Choroid plexus epithelial cell (primary cell): ENCODE results near the gene P2RY13.

Experiments used
- DNase-seq: peaks from one replicate; pipeline ENCODE4 v3.0.0-alpha.2; 2010; ENCODE audit warnings: low read depth
- H3K4me3 ChIP-seq: 2 replicates; pipeline ENCODE4 v1.5.1; 2011; ENCODE audit warnings: low read depth, mild to moderate bottlenecking, control low read depth, low read length, moderate library complexity
- TF ChIP-seq, protein P1 (sequence below): conservative IDR thresholded peaks from 2 replicates; pipeline ENCODE4 v1.5.1; 2011; ENCODE audit warnings: low read depth, mild to moderate bottlenecking, control low read depth, inconsistent platforms, low read length, moderate library complexity

The P2RY13 gene

DNA sequence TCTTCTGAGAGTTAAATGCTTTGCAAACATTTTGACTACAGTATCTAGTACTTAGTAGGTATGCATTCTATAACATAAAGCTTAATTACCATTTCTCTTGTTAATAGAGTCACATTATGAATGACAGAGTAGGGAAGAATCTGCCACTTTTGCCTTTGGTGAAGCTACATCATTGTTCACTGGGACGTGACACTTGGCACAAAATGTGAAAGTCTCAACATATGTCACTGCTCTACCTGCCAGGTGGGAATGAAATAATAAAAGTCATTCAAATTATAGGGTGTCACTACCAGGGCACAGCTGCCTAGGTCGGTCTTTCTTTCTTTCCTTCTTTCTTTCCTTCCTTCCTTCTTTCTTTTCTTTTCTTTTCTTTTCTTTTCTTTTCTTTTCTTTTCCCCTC is 30.3 kb downstream of the P2RY13 start:
- TF ChIP-seq, protein P1, sequence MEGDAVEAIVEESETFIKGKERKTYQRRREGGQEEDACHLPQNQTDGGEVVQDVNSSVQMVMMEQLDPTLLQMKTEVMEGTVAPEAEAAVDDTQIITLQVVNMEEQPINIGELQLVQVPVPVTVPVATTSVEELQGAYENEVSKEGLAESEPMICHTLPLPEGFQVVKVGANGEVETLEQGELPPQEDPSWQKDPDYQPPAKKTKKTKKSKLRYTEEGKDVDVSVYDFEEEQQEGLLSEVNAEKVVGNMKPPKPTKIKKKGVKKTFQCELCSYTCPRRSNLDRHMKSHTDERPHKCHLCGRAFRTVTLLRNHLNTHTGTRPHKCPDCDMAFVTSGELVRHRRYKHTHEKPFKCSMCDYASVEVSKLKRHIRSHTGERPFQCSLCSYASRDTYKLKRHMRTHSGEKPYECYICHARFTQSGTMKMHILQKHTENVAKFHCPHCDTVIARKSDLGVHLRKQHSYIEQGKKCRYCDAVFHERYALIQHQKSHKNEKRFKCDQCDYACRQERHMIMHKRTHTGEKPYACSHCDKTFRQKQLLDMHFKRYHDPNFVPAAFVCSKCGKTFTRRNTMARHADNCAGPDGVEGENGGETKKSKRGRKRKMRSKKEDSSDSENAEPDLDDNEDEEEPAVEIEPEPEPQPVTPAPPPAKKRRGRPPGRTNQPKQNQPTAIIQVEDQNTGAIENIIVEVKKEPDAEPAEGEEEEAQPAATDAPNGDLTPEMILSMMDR, result no peak
- H3K4me3 ChIP-seq, result no peak overlapping the region
- no peak for DNase-seq

DNA sequence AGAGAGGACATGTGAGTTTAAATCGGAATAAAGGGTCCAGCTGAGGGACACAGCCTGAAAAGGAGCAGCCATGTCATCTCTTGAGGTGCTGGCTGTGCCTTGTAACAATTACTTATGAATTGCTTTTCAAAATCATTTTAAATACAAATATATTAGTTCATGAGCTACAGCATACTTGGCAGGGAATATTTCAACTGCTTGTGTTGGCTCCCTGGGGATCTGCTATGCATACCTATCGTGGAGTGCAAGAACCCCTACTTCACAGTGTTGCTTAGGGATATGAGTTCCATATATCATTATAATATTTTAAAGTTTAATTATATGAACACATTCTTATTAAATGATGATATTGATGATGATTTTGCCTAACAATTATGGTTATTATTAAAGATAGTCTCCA is 31.9 kb downstream of the P2RY13 start:
- H3K4me3 ChIP-seq, result no peak overlapping the region
- TF ChIP-seq, protein P1, result no peak
- peak; percentile 79 for DNase-seq

DNA sequence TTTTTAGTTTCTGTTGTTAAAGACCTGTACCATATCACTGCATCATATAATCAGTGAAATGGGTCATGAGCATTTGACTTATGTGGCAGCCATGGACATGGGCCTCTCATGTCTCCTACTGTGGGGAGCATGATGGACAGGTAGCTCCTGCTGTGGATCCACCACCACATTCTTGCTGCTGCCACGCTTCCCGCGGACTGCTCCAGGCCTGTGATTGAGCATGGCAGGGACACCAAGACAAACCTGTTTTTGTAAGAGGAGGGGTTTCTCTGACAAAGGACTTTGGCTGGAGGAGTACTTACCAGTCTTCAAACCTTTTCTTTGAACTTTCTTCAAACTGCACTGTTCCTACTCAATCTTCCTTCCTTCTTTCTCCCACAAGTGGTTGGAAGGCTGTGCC is 33.1 kb downstream of the P2RY13 start:
- TF ChIP-seq, protein P1, result no peak
- H3K4me3 ChIP-seq, result no peak overlapping the region
- DNase-seq, result no peak

DNA sequence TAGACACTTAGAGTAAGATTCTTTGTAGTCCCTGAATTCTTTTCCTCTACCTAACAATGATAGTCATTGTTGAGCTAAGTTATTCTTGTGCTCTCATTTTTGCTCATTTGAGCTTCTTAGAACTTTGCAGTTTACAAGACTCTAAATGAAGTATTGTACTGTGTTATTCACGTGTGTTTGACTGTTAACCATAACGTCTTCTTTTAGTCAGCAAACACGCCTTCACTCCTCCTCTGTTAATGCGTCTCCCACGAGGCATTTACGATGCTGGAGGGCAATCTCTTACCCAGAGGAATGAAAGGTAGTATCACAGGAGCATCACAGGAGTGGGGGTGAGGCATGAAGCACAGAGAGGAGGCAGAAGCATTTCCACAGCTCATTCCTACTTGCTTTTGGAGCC is 36.2 kb downstream of the P2RY13 start:
- TF ChIP-seq, protein P1, result no peak
- DNase-seq, result no peak
- no peak overlapping the region for H3K4me3 ChIP-seq

DNA sequence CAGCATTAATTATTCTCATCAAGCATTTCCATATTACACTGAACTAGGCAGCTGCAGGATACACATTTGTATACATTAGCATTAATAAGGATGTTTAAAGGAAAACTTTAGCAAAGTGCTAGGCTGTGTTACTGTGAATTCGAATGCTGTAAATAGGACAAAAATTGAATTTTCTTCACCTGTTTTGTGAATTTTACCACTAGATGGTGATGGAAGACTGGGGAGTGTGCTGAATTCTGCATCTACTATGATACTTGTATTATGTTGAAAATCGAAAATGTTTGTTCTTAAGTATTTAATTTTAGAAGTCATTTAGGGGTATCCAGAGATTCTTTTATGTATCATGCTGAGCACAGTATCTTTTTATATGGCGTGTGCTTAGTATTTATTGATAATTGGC is 38.7 kb downstream of the P2RY13 start:
- H3K4me3 ChIP-seq, result no peak overlapping the region
- DNase-seq, result peak; percentile 80

DNA sequence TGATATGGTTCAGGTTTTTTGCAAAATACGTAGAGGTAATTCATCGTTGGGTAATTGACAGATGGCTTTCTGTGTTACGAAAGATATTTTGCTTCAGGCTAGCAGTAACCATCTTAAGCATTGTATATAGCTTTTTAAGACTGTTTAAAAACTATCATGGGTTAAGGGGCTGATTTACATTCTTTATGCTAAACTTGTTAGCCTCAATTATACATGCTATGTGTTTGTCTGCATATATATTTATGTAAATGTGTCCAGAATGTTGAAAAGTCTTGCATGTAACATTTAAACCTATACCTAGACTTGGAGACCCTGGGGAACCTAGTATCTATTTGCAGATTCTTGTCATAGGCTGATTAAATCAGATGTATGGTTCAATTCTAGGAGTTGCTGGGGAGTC is 39.9 kb downstream of the P2RY13 start:
- no peak overlapping the region for H3K4me3 ChIP-seq
- DNase-seq, result no peak
- TF ChIP-seq, protein P1, result no peak

More for the DNA sequence above, 38.7 kb downstream of the P2RY13 start:
- TF ChIP-seq, protein P1, result peak; percentile 68

DNA sequence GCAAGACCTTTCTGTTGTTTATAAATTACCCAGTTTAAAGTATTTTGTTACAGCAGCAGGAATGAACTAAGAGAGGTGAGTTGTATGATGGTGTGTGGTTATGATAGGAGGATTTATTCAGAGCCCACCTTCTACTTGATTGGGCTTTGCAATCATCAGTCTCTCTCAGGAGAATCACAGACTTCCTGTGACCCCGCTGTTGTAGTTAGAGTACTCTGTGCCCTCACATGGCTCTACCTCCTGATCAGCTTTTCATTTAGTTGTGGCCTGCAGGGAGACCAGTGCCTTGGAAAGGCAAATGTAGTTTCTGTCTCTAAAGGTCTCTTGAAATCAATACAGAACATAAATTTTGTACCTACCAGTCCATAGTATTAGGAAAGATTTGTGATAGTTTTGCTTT is 43.4 kb downstream of the P2RY13 start:
- H3K4me3 ChIP-seq, result no peak overlapping the region
- no peak for DNase-seq
- TF ChIP-seq, protein P1, result no peak
